Fibroblast of pulmonary artery (primary cell): ENCODE data around the gene PHACTR1.
A peak's percentile ranks its signal among the peaks of the same experiment; 100 is the strongest.

Experiments
- DNase-seq: peaks from one replicate; pipeline ENCODE4 v3.0.0-alpha.2; 2010; ENCODE audit warnings: low read depth
- H3K4me3 ChIP-seq: replicated peaks from 2 replicates; pipeline ENCODE4 v1.5.1; 2011; ENCODE audit warnings: low read depth, mild to moderate bottlenecking, control low read depth, low read length, moderate library complexity
- CTCF ChIP-seq: IDR thresholded peaks from 2 replicates; pipeline ENCODE4 v1.5.1; 2011; ENCODE audit warnings: mild to moderate bottlenecking, control low read depth, low read length, inconsistent platforms; ENCODE audit errors: missing control alignments

PHACTR1 gene

DNA sequence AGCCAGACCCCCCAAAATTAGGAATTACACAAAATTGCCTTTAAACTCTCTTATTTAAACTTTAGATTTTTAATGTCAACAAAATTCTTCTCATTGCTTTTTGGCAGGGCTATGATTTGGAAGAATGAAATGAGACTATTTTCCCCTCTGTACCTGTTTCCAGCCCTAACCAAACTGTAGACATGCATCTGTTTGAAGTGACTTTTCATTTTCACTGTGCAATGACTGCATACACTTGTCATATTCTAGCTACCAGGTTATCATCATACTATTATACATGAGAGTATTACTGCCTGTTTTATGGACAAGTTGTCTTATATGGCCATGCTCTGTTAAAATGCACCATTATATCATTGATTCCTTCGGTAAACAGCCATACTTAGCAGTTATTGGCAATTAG lies 316.6 kb downstream of the PHACTR1 start:
- TF ChIP-seq CTCF = no peak
- H3K4me3 ChIP-seq = no peak overlapping the region
- DNase-seq = no peak

DNA sequence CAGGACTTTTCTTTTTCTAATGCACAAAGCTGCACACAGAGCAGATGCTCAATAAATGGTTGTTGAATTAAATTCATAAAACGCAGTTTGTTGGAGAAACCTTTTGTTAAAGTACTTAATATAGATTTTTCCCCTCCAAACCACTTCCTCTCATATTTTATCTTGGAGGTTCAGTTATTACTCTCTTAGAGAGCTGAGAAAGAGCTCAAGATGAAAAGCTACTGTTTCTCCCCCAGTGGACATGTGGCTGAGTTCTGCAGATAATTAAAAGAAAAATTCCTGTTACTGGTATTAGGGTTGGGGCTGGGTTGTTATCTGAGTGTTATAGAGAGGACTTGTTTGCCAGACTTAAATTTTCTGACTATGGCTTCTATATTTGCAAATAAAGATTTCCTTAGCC lies 317.7 kb downstream of the PHACTR1 start:
- TF ChIP-seq CTCF = no peak
- H3K4me3 ChIP-seq = no peak overlapping the region
- no peak for DNase-seq

- TF ChIP-seq CTCF = no peak
- no peak overlapping the region for H3K4me3 ChIP-seq
- no peak for DNase-seq
These were observed 319.0 kb downstream of the PHACTR1 start for GRCh38 chr6:13035606-13036005.

- no peak overlapping the region for H3K4me3 ChIP-seq
- peak; percentile 64 for DNase-seq
- TF ChIP-seq CTCF = no peak
These were observed 321.7 kb downstream of the PHACTR1 start for GRCh38 chr6:13038315-13038714.

- peak; percentile 1 for TF ChIP-seq CTCF
- peak; percentile 42 for DNase-seq
- H3K4me3 ChIP-seq = no peak overlapping the region
These were observed 322.2 kb downstream of the PHACTR1 start for GRCh38 chr6:13038741-13039190.

GRCh38 chr6:13044390-13044789 lies 327.8 kb downstream of the PHACTR1 start:
- H3K4me3 ChIP-seq = no peak overlapping the region
- DNase-seq = peak; percentile 18
- TF ChIP-seq CTCF = no peak

DNA sequence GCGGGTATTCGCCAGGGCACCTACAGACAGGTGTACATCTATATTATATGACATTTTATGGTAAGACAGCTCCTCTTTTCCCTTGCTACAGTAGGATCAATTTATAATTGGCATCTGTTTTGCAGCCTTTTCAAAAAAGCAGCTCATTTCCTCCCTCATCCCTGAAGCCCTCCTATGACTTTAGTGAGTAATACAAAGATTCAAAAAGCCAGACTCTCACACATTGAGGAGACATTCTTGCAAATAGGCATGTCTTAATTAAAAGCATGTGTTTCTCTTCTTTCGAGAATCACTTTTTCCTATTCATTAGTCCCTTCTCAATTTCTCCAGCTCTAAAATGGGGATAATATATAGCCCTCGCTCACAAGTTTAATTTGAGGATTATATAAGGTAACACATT lies 328.3 kb downstream of the PHACTR1 start:
- no peak for DNase-seq
- no peak for TF ChIP-seq CTCF
- H3K4me3 ChIP-seq = no peak overlapping the region
